Measurements from ENCODE around the gene MYO3B. TPM values are rescaled to one million over a fixed set of nuclear protein-coding genes. Genes with fewer than 3 reads are reported as not detected.

The MYO3B gene
- total RNA-seq, 1 experiment from 2014 or later, result 0.63 TPM

DNA sequence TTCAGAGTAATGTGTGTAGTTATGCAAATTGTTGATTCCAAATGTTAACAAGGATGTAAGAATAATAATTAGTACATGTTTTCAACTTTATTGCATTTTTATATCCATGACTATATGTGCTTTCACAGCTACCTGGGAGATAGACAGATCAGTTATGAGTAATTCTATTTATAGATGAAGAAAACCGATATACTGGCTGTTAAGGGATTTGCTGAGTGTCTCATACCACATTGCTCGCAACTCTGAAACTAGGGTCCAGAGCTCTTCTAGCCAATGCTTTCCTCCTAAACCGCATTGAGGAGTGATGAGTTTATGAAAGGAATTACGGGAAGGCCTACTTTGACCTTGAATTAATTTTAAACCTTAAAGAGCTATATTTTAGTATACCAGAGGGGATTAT lies 202.3 kb downstream of the MYO3B start:
- Histone ChIP-seq H3K27ac (ENCODE audit: insufficient read length, low read depth, low read length) (no peak overlapping the region), H3K23ac (ENCODE audit: insufficient read length, low read depth, low read length) (no peak overlapping the region), H3T11ph (ENCODE audit: low read length) (no peak overlapping the region), H2AFZ (ENCODE audit: low read length) (no peak overlapping the region), H2AK5ac (ENCODE audit: insufficient read length, low read length) (no peak overlapping the region), H3K4ac (ENCODE audit: low read depth, low read length) (no peak overlapping the region), H4K5ac (ENCODE audit: insufficient read length, low read depth, low read length) (no peak overlapping the region), H3K79me1 (ENCODE audit: insufficient read depth, low read depth, low read length, poor library complexity, severe bottlenecking) (no peaks in the 10 kb centered on the region), H3K56ac (ENCODE audit: insufficient read length, low read depth, low read length) (no peak overlapping the region), H3K9me3 (ENCODE audit: control insufficient read depth, low read depth, low read length) (no peaks in the 10 kb centered on the region), H3K18ac (ENCODE audit: insufficient read length, low read depth, low read length) (no peak overlapping the region), H2BK120ac (ENCODE audit: low read depth, low read length, poor library complexity, severe bottlenecking) (no peak overlapping the region), H4K8ac (replicated peaks; ENCODE audit: insufficient read length, low read depth, low read length) (no peak overlapping the region), H2BK15ac (ENCODE audit: low read depth, low read length) (no peak overlapping the region), H3K14ac (ENCODE audit: insufficient read depth, low read length) (no peak overlapping the region), H3K9ac (ENCODE audit: extremely low read depth, insufficient read length, low read length) (no peak overlapping the region), H2BK5ac (ENCODE audit: insufficient read length, low read length) (no peak overlapping the region), H4K20me1 (ENCODE audit: control insufficient read depth, insufficient read depth, insufficient read length) (no peaks in the 10 kb centered on the region), H3K4me1 (ENCODE audit: insufficient read depth, low read length) (no peaks in the 10 kb centered on the region), H3K27me3 (ENCODE audit: insufficient read depth, low read length) (no peaks in the 10 kb centered on the region; the same call in 1 of the 2 replicates), H3K79me2 (ENCODE audit: insufficient read depth, low read length) (no peaks in the 10 kb centered on the region), H3K23me2 (ENCODE audit: insufficient read length, low read depth, low read length, poor library complexity, severe bottlenecking) (no peaks in the 10 kb centered on the region), H3K4me2 (ENCODE audit: insufficient read depth, insufficient read length, low read length) (no peak overlapping the region), H2BK20ac (ENCODE audit: low read depth, low read length, poor library complexity, severe bottlenecking) (no peak overlapping the region), H4K91ac (ENCODE audit: insufficient read length, low read depth, low read length) (no peak overlapping the region), H2BK12ac (ENCODE audit: insufficient read length, low read depth, low read length) (no peak overlapping the region)
- Mint-ChIP-seq H3K9me3 (no peaks in the 10 kb centered on the region), H3K4me3 (no peak overlapping the region), H3K4me1 (peaks cover 3% of the 10 kb centered on the region in 2 experiments; a peak in 3 of 4 replicates), H3K27ac (no peak overlapping the region), H3K27me3 (ENCODE audit: low read depth) (peaks cover 4% of the 10 kb centered on the region), H3K36me3 (ENCODE audit: insufficient read depth in 1 of 3, low read depth in 3 of 3) (no peaks in the 10 kb centered on the region)
- TF ChIP-seq, protein P1, sequence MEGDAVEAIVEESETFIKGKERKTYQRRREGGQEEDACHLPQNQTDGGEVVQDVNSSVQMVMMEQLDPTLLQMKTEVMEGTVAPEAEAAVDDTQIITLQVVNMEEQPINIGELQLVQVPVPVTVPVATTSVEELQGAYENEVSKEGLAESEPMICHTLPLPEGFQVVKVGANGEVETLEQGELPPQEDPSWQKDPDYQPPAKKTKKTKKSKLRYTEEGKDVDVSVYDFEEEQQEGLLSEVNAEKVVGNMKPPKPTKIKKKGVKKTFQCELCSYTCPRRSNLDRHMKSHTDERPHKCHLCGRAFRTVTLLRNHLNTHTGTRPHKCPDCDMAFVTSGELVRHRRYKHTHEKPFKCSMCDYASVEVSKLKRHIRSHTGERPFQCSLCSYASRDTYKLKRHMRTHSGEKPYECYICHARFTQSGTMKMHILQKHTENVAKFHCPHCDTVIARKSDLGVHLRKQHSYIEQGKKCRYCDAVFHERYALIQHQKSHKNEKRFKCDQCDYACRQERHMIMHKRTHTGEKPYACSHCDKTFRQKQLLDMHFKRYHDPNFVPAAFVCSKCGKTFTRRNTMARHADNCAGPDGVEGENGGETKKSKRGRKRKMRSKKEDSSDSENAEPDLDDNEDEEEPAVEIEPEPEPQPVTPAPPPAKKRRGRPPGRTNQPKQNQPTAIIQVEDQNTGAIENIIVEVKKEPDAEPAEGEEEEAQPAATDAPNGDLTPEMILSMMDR (conservative IDR thresholded peaks at IDR 0.05), result no peak
- WGBS (ENCODE audit: extremely low coverage, insufficient read length, low lambda C conversion rate), result no CpG with 5 or more reads among the region's 4 CpGs
- DNase-seq, result no peak

Measured in H9 (cell line).